Measurements from ENCODE around the gene SLC29A3. TPM values are rescaled to one million over a fixed set of nuclear protein-coding genes. Genes with fewer than 3 reads are reported as not detected.
A peak's percentile ranks its signal among the peaks of the same experiment; 100 is the strongest.

The SLC29A3 gene
- total RNA-seq, 1 donor from 2014 or later = 0.53 TPM

GRCh38 chr10:71388583-71389310, 69.7 kb downstream of the SLC29A3 start:
- no peak for DNase-seq (ENCODE audit: low read depth)
- TF ChIP-seq CTCF (IDR thresholded peaks at IDR 0.05; ENCODE audit: insufficient read depth, low read length, severe bottlenecking) = no peak
- peaks cover 12% of the 10 kb centered on the region for H3K27me3 ChIP-seq (ENCODE audit: control insufficient read depth, insufficient read depth, low read length)
- no peak for FAIRE-seq
- H3K4me3 ChIP-seq (ENCODE audit: low read depth, low read length) = no peak overlapping the region
- H3K36me3 ChIP-seq (ENCODE audit: control insufficient read depth, insufficient read depth, low read length) = no peaks in the 10 kb centered on the region

GRCh38 chr10:71389768-71390460, 70.9 kb downstream of the SLC29A3 start:
- no peaks in the 10 kb centered on the region for H3K36me3 ChIP-seq (ENCODE audit: control insufficient read depth, insufficient read depth, low read length)
- TF ChIP-seq CTCF (IDR thresholded peaks at IDR 0.05; ENCODE audit: insufficient read depth, low read length, severe bottlenecking) = no peak
- H3K27me3 ChIP-seq (ENCODE audit: control insufficient read depth, insufficient read depth, low read length) = peaks cover 12% of the 10 kb centered on the region
- DNase-seq (ENCODE audit: low read depth) = no peak
- H3K4me3 ChIP-seq (ENCODE audit: low read depth, low read length) = no peak overlapping the region
- no peak for FAIRE-seq

GRCh38 chr10:71390461-71390835, 71.4 kb downstream of the SLC29A3 start:
- peaks cover 12% of the 10 kb centered on the region for H3K27me3 ChIP-seq (ENCODE audit: control insufficient read depth, insufficient read depth, low read length)
- no peak for FAIRE-seq
- no peak for TF ChIP-seq CTCF (IDR thresholded peaks at IDR 0.05; ENCODE audit: insufficient read depth, low read length, severe bottlenecking)
- H3K4me3 ChIP-seq (ENCODE audit: low read depth, low read length) = no peak overlapping the region
- DNase-seq (ENCODE audit: low read depth) = no peak
- no peaks in the 10 kb centered on the region for H3K36me3 ChIP-seq (ENCODE audit: control insufficient read depth, insufficient read depth, low read length)

GRCh38 chr10:71390921-71391690, 72.0 kb downstream of the SLC29A3 start:
- Histone ChIP-seq H3K4me3 (ENCODE audit: low read depth, low read length) (no peak overlapping the region), H3K36me3 (ENCODE audit: control insufficient read depth, insufficient read depth, low read length) (no peaks in the 10 kb centered on the region), H3K27me3 (ENCODE audit: control insufficient read depth, insufficient read depth, low read length) (peaks cover 17% of the 10 kb centered on the region)
- TF ChIP-seq CTCF (IDR thresholded peaks at IDR 0.05; ENCODE audit: insufficient read depth, low read length, severe bottlenecking) = no peak
- DNase-seq (ENCODE audit: low read depth) (no peak), FAIRE-seq (peak; percentile 55)

- no peak for TF ChIP-seq CTCF (IDR thresholded peaks at IDR 0.05; ENCODE audit: insufficient read depth, low read length, severe bottlenecking)
- no peak for FAIRE-seq
These were observed 72.6 kb downstream of the SLC29A3 start for GRCh38 chr10:71391701-71392100.

More at GRCh38 chr10:71391701-71392100, 72.6 kb downstream of the SLC29A3 start:
- H3K36me3 ChIP-seq (ENCODE audit: control insufficient read depth, insufficient read depth, low read length) = no peaks in the 10 kb centered on the region
- H3K4me3 ChIP-seq (ENCODE audit: low read depth, low read length) = no peak overlapping the region
- peaks cover 20% of the 10 kb centered on the region for H3K27me3 ChIP-seq (ENCODE audit: control insufficient read depth, insufficient read depth, low read length)
- no peak for DNase-seq (ENCODE audit: low read depth)
